Measurements from ENCODE around the gene TRIM67.

TRIM67 gene

GRCh38 chr1:231177226-231177625 is 15.4 kb downstream of the TRIM67 start:
- no peak for TF ChIP-seq CTCF (IDR thresholded peaks at IDR 0.05; ENCODE audit: poor library complexity, severe bottlenecking)
- H3K4me3 ChIP-seq (ENCODE audit: severe bottlenecking) = no peak overlapping the region
- no peak for ATAC-seq (ENCODE audit: low read depth)
- no peaks in the 10 kb centered on the region for H3K4me1 ChIP-seq (ENCODE audit: insufficient read depth, poor library complexity, severe bottlenecking)
- no peak overlapping the region for H3K27ac ChIP-seq (ENCODE audit: poor library complexity, severe bottlenecking)
- no peak for DNase-seq (ENCODE audit: low spot score)
- H3K9me3 ChIP-seq (ENCODE audit: severe bottlenecking) = no peaks in the 10 kb centered on the region
- H3K36me3 ChIP-seq (ENCODE audit: low read depth) = no peaks in the 10 kb centered on the region
- peaks cover 3% of the 10 kb centered on the region for H3K27me3 ChIP-seq (ENCODE audit: insufficient read depth, poor library complexity, severe bottlenecking)

- no peak for TF ChIP-seq CTCF (IDR thresholded peaks at IDR 0.05; ENCODE audit: poor library complexity, severe bottlenecking)
- Histone ChIP-seq H3K9me3 (ENCODE audit: severe bottlenecking) (no peaks in the 10 kb centered on the region), H3K27me3 (ENCODE audit: insufficient read depth, poor library complexity, severe bottlenecking) (peaks cover 3% of the 10 kb centered on the region), H3K36me3 (ENCODE audit: low read depth) (no peaks in the 10 kb centered on the region), H3K4me1 (ENCODE audit: insufficient read depth, poor library complexity, severe bottlenecking) (no peaks in the 10 kb centered on the region), H3K4me3 (ENCODE audit: severe bottlenecking) (no peak overlapping the region), H3K27ac (ENCODE audit: poor library complexity, severe bottlenecking) (no peak overlapping the region)
- no peak for DNase-seq (ENCODE audit: low spot score)
- no peak for ATAC-seq (ENCODE audit: low read depth)
These were observed 16.1 kb downstream of the TRIM67 start for GRCh38 chr1:231177936-231178335.

- Histone ChIP-seq H3K27ac (ENCODE audit: poor library complexity, severe bottlenecking) (no peak overlapping the region), H3K36me3 (ENCODE audit: low read depth) (no peaks in the 10 kb centered on the region), H3K9me3 (ENCODE audit: severe bottlenecking) (no peaks in the 10 kb centered on the region), H3K27me3 (ENCODE audit: insufficient read depth, poor library complexity, severe bottlenecking) (peaks cover 3% of the 10 kb centered on the region), H3K4me1 (ENCODE audit: insufficient read depth, poor library complexity, severe bottlenecking) (no peaks in the 10 kb centered on the region), H3K4me3 (ENCODE audit: severe bottlenecking) (no peak overlapping the region)
- DNase-seq (ENCODE audit: low spot score) = no peak
- no peak for ATAC-seq (ENCODE audit: low read depth)
- TF ChIP-seq CTCF (IDR thresholded peaks at IDR 0.05; ENCODE audit: poor library complexity, severe bottlenecking) = no peak
These were observed 17.1 kb downstream of the TRIM67 start for GRCh38 chr1:231178970-231179369.

- no peak for TF ChIP-seq CTCF (IDR thresholded peaks at IDR 0.05; ENCODE audit: poor library complexity, severe bottlenecking)
- Histone ChIP-seq H3K4me3 (ENCODE audit: severe bottlenecking) (no peak overlapping the region), H3K36me3 (ENCODE audit: low read depth) (no peaks in the 10 kb centered on the region), H3K27ac (ENCODE audit: poor library complexity, severe bottlenecking) (no peak overlapping the region), H3K9me3 (ENCODE audit: severe bottlenecking) (no peaks in the 10 kb centered on the region), H3K4me1 (ENCODE audit: insufficient read depth, poor library complexity, severe bottlenecking) (no peaks in the 10 kb centered on the region), H3K27me3 (ENCODE audit: insufficient read depth, poor library complexity, severe bottlenecking) (peaks cover 3% of the 10 kb centered on the region)
- no peak for DNase-seq (ENCODE audit: low spot score)
- no peak for ATAC-seq (ENCODE audit: low read depth)
These were observed 18.2 kb downstream of the TRIM67 start for GRCh38 chr1:231180034-231180433.

- Histone ChIP-seq H3K4me3 (ENCODE audit: severe bottlenecking) (no peak overlapping the region), H3K36me3 (ENCODE audit: low read depth) (no peaks in the 10 kb centered on the region), H3K27me3 (ENCODE audit: insufficient read depth, poor library complexity, severe bottlenecking) (peaks cover 3% of the 10 kb centered on the region), H3K4me1 (ENCODE audit: insufficient read depth, poor library complexity, severe bottlenecking) (no peaks in the 10 kb centered on the region), H3K9me3 (ENCODE audit: severe bottlenecking) (no peaks in the 10 kb centered on the region), H3K27ac (ENCODE audit: poor library complexity, severe bottlenecking) (no peak overlapping the region)
- ATAC-seq (ENCODE audit: low read depth) (no peak), DNase-seq (ENCODE audit: low spot score) (no peak)
- TF ChIP-seq CTCF (IDR thresholded peaks at IDR 0.05; ENCODE audit: poor library complexity, severe bottlenecking) = no peak
These were observed 19.4 kb downstream of the TRIM67 start for GRCh38 chr1:231181271-231181670.
